Measurements from ENCODE around the gene KCNH1.

Gene KCNH1

GRCh38 chr1:210741564-210741963 is 392.4 kb downstream of the KCNH1 start:
- ChIA-PET POLR2A (no interaction called here), CTCF (no interaction called here)
- Histone ChIP-seq H3K27ac (ENCODE audit: extremely low read depth, low read depth, low read length) (no peak overlapping the region), H3K36me3 (ENCODE audit: control insufficient read depth in 2 of 2, insufficient read depth in 1 of 2, low read length in 2 of 2) (no peaks in the 10 kb centered on the region), H3K9me3 (ENCODE audit: control insufficient read depth, insufficient read depth, low read depth, low read length) (no peaks in the 10 kb centered on the region), H3K4me1 (ENCODE audit: control insufficient read depth, insufficient read depth, low read length) (no peaks in the 10 kb centered on the region), H3K4me3 (ENCODE audit: low read depth, low read length) (no peak overlapping the region)
- TF ChIP-seq ZNF530 (tag by site-specific recombination; IDR thresholded peaks at IDR 0.05; ENCODE audit: low read depth), result no peak
- TF ChIP-seq ZSCAN18 (tag by site-specific recombination; IDR thresholded peaks at IDR 0.05), result no peak
- TF ChIP-seq ZNF677 (tag by site-specific recombination; IDR thresholded peaks at IDR 0.05), result no peak
- no peak for TF ChIP-seq ZNF121 (tag by site-specific recombination; IDR thresholded peaks at IDR 0.05)
- TF ChIP-seq, protein P1, sequence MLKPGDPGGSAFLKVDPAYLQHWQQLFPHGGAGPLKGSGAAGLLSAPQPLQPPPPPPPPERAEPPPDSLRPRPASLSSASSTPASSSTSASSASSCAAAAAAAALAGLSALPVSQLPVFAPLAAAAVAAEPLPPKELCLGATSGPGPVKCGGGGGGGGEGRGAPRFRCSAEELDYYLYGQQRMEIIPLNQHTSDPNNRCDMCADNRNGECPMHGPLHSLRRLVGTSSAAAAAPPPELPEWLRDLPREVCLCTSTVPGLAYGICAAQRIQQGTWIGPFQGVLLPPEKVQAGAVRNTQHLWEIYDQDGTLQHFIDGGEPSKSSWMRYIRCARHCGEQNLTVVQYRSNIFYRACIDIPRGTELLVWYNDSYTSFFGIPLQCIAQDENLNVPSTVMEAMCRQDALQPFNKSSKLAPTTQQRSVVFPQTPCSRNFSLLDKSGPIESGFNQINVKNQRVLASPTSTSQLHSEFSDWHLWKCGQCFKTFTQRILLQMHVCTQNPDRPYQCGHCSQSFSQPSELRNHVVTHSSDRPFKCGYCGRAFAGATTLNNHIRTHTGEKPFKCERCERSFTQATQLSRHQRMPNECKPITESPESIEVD (tag by site-specific recombination; IDR thresholded peaks at IDR 0.05), result no peak
- TF ChIP-seq ZNF335 (tag by site-specific recombination; conservative IDR thresholded peaks at IDR 0.05), result no peak
- no peak for TF ChIP-seq SCRT2 (tag by site-specific recombination; IDR thresholded peaks at IDR 0.05)
- TF ChIP-seq PATZ1 (tag by site-specific recombination; IDR thresholded peaks at IDR 0.05), result no peak
- no peak for TF ChIP-seq ZSCAN23 (tag by site-specific recombination; IDR thresholded peaks at IDR 0.05)
- TF ChIP-seq ZNF658 (tag by site-specific recombination; IDR thresholded peaks at IDR 0.05), result no peak
- no peak for TF ChIP-seq ZNF585B (tag by site-specific recombination; IDR thresholded peaks at IDR 0.05)
- TF ChIP-seq ZBTB21 (tag by site-specific recombination; IDR thresholded peaks at IDR 0.05), result no peak
- TF ChIP-seq, protein P2, sequence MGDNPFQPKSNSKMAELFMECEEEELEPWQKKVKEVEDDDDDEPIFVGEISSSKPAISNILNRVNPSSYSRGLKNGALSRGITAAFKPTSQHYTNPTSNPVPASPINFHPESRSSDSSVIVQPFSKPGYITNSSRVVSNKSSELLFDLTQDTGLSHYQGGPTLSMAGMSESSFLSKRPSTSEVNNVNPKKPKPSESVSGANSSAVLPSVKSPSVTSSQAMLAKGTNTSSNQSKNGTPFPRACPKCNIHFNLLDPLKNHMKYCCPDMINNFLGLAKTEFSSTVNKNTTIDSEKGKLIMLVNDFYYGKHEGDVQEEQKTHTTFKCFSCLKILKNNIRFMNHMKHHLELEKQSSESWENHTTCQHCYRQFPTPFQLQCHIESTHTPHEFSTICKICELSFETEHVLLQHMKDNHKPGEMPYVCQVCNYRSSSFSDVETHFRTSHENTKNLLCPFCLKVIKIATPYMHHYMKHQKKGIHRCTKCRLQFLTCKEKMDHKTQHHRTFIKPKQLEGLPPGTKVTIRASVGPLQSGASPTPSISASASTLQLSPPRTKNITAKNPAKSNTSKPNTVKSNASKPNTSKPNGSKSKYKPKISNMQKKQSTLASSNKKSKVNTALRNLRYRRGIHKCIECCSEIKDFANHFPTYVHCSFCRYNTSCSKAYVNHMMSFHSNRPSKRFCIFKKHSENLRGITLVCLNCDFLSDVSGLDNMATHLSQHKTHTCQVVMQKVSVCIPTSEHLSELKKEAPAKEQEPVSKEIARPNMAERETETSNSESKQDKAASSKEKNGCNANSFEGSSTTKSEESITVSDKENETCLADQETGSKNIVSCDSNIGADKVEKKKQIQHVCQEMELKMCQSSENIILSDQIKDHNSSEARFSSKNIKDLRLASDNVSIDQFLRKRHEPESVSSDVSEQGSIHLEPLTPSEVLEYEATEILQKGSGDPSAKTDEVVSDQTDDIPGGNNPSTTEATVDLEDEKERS (tag by site-specific recombination; IDR thresholded peaks at IDR 0.05), result no peak
- TF ChIP-seq, protein P3, sequence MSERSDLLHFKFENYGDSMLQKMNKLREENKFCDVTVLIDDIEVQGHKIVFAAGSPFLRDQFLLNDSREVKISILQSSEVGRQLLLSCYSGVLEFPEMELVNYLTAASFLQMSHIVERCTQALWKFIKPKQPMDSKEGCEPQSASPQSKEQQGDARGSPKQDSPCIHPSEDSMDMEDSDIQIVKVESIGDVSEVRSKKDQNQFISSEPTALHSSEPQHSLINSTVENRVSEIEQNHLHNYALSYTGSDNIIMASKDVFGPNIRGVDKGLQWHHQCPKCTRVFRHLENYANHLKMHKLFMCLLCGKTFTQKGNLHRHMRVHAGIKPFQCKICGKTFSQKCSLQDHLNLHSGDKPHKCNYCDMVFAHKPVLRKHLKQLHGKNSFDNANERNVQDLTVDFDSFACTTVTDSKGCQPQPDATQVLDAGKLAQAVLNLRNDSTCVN (tag by site-specific recombination; optimal IDR thresholded peaks at IDR 0.05), result no peak
- no peak for TF ChIP-seq ZNF133 (tag by site-specific recombination; IDR thresholded peaks at IDR 0.05)
- TF ChIP-seq ZFP3 (tag by site-specific recombination; IDR thresholded peaks at IDR 0.05; ENCODE audit: low read depth), result no peak
- no peak for TF ChIP-seq ZNF280C (tag by site-specific recombination; IDR thresholded peaks at IDR 0.05)
- no peak for TF ChIP-seq KLF10 (tag by site-specific recombination; IDR thresholded peaks at IDR 0.05)
- TF ChIP-seq BCL11B (tag by site-specific recombination; IDR thresholded peaks at IDR 0.05; ENCODE audit: low read depth), result no peak
- no peak for TF ChIP-seq ZNF560 (tag by site-specific recombination; IDR thresholded peaks at IDR 0.05; ENCODE audit: borderline replicate concordance)

Data from HEK293 (cell line).